Frontal cortex (tissue), 4 donors: ENCODE measurements around the gene ST8SIA4. TPM values are rescaled to one million over a fixed set of nuclear protein-coding genes. Genes with fewer than 3 reads are reported as not detected.
"Not testable (repeated sequence)": the region's sequence is repeated elsewhere in the genome, so short reads cannot be mapped to it uniquely, and the experiment has no call there.

Experiments
- DNase-seq, 2 donors: peaks; one replicate each; pipeline ENCODE4 v3.0.0; 2012; ENCODE audit warnings: low spot score in 2 of 2
- FAIRE-seq: peaks from 2 replicates; lab custom pipeline; 2012; peaks lifted over from hg19 to GRCh38; lab: Jason Lieb, UNC
- total RNA-seq: library from RNA; depleted of rRNA; stranded (reverse); fragments of >200 nt; gene quantifications from one replicate; pipeline ENCODE4 v1.2.3, GENCODE V29; 2014
- donor health status: control.
- donor health status: control.
- donor health status: control.

ST8SIA4 gene
- total RNA-seq, 1 donor from 2014 or later, result 76.2 TPM

DNA sequence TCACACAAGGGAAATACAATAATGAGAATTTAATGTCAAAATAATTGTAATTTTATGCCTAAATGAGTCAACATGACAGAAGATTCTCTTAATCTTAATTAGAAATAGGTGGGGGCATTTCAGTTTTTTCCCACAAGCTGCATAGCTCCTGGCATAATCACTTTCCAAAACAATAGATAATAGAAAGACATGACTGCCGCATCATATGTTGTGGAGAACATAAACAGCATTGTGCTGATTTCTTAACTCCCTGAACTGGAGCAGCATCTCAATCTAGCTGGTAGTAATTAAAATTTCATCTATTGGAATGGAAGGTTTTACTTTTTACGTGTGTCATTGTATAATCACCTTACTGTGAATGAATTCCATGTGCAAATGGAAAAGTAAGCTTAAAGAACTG is 112.1 kb downstream of the ST8SIA4 start:
- no peak for DNase-seq
- no peak for FAIRE-seq

- DNase-seq (no peak), FAIRE-seq (no peak)
Measured at GRCh38 chr5:100790170-100790665, 112.9 kb downstream of the ST8SIA4 start.

GRCh38 chr5:100789694-100790093 is 113.4 kb downstream of the ST8SIA4 start:
- DNase-seq (no peak), FAIRE-seq (no peak)

DNA sequence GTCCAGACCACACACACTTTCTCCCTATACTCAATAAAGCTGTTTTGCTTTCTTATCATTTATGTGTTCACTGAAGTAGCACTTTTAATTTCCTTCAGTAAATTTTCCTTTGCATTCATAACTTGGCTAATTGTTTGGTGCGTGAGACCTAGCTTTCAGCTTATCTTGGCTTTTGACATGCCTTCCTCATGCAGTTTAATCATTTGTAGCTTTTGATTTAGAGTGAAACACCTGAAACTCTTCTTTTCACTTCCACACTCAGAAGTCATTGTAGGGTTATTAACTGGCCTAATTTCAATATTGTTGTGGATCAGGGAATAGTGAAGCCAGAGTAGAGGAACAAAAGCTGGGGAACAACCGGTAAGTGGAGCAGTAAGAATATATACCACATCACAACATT is 114.7 kb downstream of the ST8SIA4 start:
- DNase-seq, result no peak
- no peak for FAIRE-seq

DNA sequence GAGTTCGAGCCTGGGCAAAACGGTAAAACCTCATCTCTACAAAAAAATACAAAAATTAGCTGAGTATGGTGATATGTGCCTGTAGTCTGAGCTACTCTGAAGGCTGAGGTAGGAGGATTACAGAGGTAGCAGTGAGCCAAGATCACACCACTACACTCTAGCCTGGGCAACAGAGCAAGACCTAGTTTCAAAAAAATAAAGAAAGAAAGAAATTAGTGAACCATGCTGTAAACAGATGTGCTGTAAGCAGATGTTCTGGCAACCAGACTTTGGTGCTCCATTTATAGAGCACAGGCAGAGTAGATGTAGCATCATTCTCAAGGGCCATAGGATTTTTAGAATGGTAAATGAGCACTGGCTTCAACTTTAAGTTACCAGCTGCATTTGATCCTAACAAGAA is 115.4 kb downstream of the ST8SIA4 start:
- FAIRE-seq (no peak), DNase-seq (no peak)

DNA sequence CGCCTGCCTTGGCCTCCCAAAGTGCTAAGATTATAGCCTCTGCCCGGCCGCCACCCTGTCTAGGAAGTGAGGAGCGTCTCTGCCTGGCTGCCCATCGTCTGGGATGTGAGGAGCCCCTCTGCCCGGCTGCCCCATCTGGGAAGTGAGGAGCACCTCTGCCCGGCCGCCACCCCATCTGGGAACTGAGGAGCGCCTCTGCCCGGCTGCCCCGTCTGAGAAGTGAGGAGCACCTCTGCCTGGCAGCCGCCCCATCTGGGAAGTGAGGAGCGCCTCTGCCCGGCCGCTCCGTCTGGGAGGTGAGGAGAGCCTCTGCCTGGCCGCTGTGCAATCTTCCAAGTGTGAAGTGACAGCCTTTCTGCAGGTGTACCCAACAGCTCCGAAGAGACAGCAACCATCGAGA is 117.5 kb downstream of the ST8SIA4 start:
- not testable (repeated sequence) for DNase-seq, FAIRE-seq

GRCh38 chr5:100780376-100780870 is 122.7 kb downstream of the ST8SIA4 start:
- FAIRE-seq (no peak), DNase-seq (no peak)

DNA sequence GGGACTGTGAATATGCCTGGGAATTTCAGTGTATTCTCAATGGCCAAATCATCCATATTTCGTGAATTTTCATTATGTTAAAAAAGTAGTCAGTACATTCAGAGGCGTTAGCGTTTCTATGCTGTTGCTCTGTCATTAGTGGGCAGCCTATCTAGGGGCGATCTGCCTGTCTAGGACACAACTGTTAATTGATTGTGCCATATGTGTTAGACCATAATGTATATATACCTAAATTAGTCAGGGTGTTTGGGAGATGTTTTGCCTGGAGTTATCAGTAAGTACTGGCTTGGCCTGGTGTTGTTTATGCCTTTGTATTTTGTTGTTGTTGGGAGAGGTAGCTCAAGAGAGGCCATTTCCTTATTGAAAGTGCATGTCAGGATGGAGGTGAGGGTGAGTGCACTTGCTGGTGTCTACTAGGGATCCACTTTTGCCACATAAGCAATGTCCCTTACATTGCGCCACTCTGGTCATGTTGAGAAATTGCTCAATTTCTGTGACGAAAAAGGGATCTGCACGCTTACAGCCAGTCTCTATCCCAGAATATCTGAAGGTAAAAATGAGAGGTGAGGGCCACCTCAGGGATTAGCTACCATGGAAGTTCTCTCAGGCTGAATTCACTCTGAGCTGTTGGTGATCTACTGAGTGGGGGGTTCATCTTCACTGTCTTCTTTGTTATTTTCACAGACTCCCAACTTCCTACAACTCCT is 123.3 kb downstream of the ST8SIA4 start:
- FAIRE-seq (no peak), DNase-seq (no peak)

GRCh38 chr5:100777680-100778300 is 125.3 kb downstream of the ST8SIA4 start:
- FAIRE-seq (no peak), DNase-seq (no peak)

GRCh38 chr5:100775533-100775855 is 127.6 kb downstream of the ST8SIA4 start:
- DNase-seq, result no peak
- no peak for FAIRE-seq

GRCh38 chr5:100772548-100772947 is 130.5 kb downstream of the ST8SIA4 start:
- FAIRE-seq (no peak), DNase-seq (no peak)

DNA sequence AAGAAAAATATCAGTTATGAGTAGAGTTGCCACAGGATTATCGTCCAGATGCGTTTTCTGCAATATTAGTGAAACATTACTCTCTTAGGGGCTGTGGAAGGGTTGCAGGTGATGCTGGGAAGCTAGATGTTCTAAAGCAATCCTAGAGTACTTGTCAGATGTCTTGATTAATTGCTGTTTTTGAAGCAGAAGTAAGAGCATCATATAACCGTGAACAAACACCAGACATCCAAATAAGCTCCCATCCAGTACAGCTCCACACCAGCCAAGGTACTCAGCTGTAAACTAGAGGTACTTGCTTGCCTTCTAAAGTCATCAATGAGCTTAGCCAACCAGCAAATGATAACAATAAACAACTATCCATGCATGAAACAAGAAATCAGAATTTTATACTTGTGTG is 131.1 kb downstream of the ST8SIA4 start:
- FAIRE-seq, result no peak

DNA sequence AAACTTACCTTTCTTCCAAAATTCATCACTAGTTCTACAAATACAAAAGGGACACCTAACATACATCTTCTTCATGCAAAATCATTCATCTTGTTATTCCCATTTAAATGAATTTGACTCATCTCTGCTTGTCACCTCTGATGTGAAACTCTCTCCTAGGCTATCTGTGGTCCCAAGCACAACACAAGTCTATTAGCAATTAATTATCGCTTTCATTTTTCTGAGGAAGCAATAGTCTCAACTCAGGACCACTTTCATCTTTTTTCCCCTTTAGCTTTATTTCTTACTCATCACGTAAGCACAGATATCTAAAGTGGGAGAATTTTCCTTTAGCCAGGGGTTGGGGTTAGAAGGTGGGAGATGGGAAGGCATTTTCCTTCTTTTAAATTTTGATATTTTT is 131.9 kb downstream of the ST8SIA4 start:
- FAIRE-seq (no peak), DNase-seq (no peak)

More for the DNA sequence above, 131.1 kb downstream of the ST8SIA4 start:
- no peak for DNase-seq

DNA sequence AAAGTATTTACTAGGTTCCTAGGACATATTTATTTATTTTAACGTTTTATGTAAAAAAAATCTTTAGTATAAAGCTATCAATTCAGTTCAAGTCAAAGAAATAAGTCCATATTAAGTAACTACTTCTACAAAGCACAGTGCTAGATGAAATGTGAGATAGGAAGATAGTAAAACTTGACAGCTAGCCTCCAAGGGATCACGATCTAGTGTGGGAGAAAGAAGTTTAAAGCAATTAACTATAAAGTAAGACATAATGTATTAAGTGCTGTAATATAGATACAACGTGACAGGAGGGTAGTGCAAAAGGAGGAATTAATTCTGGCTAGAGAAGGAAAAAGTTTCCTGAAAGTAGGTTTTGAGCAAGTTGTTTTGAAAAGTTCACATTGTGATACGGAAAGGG is 134.9 kb downstream of the ST8SIA4 start:
- FAIRE-seq, result no peak
- DNase-seq, result no peak

GRCh38 chr5:100762995-100763394 is 140.1 kb downstream of the ST8SIA4 start:
- FAIRE-seq (no peak), DNase-seq (no peak)

DNA sequence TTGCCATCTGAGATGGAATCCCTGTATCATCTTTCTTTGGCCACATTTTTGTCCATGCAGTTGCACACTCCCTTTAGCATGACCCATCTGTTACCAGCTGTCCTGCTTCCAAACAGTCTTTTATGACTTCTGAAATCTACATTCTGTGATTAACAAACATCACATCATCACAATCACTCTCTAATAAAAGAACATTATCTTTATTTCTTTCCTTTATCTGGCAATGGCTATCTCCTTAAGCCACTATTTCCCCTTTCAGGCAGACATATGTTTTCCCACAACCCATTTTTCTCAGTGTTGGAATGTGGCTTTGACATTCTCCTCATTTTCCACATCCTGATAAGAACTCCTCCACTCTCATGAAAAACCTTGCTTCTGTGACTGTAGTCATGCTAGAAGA is 141.0 kb downstream of the ST8SIA4 start:
- no peak for DNase-seq
- FAIRE-seq, result no peak

- DNase-seq, result no peak
- no peak for FAIRE-seq
Measured at GRCh38 chr5:100761192-100761591, 141.9 kb downstream of the ST8SIA4 start.

DNA sequence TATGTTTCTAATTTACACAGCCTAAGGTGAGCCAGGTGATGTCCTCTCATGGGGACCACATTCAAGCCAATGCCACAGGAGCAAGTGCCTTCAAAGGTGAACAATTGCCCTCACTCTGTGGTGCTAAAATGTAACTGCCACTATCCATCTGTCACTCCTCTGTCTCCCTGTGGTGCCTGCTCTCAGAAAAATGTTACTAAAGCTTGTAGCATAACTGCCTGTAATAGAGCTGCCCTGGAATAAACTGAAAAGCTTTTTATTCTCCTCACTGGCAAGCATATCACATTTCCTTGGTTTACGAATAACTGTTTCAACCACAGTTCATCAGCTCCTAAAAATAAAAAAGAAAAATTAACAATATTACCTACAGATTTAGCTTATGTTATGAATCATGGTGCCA is 142.4 kb downstream of the ST8SIA4 start:
- FAIRE-seq, result no peak
- DNase-seq, result no peak

- no peak for FAIRE-seq
- DNase-seq, result no peak
Measured at GRCh38 chr5:100758780-100759179, 144.3 kb downstream of the ST8SIA4 start.

DNA sequence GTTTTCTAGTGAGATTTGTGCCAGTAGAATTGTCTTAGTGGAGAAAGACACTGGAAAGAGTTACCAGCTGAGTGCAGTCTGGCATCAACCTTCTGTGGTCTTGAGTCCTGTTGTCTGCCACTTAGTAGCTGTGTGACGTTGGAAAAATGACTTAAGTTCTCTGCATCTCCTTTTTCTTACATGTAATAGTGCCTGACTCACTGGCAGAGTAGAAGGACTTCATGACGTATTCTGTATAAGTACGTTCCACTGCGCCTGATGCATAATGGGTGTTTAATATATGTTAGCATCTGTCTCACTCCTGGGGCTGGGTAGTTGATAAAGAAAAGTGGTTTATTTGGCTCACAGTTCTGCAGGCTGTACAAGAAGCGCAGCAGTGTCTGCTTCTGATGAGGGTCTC is 144.8 kb downstream of the ST8SIA4 start:
- FAIRE-seq, result no peak
- no peak for DNase-seq

GRCh38 chr5:100757618-100758017 is 145.5 kb downstream of the ST8SIA4 start:
- no peak for DNase-seq
- no peak for FAIRE-seq
